Measurements from ENCODE around the gene KDM4F. TPM values are rescaled to one million over a fixed set of nuclear protein-coding genes. Genes with fewer than 3 reads are reported as not detected.

The KDM4F gene
- total RNA-seq, 2 donors from 2014 or later, result not detected

DNA sequence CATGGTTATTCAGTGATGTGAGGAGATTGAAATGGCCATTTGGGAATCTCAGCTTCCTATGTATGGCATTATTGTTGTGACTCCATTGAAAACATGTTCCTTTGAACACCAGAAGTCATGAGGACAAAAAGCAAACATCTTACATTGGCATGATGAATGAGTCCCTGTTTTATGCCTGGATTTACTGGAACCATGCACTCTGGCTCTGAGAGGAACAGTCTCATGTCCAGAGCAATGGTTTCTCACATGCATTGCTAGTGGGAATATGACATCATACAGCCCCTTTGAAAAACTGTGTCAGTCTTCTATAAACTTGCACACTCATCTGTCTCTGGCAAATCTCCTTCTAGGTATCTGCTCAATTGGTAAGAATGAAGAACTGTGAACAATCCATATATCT is 3.4 kb upstream of the KDM4F start:
- H3K4me3 ChIP-seq, result no peak overlapping the region
- H3K4me1 ChIP-seq, result no peaks in the 10 kb centered on the region
- H3K27ac ChIP-seq, result no peak overlapping the region
- no peaks in the 10 kb centered on the region for H3K27me3 ChIP-seq
- H3K9me3 ChIP-seq, result no peaks in the 10 kb centered on the region
- H3K36me3 ChIP-seq (replicated peaks in 1 of 2; ENCODE audit: insufficient read depth in 1 of 2, low read depth in 2 of 2), result no peaks in the 10 kb centered on the region
- DNase-seq (no peak), ATAC-seq (no peak)
- intact Hi-C loops (cut with DNase I), result no loop called here
- TF ChIP-seq, protein P1, sequence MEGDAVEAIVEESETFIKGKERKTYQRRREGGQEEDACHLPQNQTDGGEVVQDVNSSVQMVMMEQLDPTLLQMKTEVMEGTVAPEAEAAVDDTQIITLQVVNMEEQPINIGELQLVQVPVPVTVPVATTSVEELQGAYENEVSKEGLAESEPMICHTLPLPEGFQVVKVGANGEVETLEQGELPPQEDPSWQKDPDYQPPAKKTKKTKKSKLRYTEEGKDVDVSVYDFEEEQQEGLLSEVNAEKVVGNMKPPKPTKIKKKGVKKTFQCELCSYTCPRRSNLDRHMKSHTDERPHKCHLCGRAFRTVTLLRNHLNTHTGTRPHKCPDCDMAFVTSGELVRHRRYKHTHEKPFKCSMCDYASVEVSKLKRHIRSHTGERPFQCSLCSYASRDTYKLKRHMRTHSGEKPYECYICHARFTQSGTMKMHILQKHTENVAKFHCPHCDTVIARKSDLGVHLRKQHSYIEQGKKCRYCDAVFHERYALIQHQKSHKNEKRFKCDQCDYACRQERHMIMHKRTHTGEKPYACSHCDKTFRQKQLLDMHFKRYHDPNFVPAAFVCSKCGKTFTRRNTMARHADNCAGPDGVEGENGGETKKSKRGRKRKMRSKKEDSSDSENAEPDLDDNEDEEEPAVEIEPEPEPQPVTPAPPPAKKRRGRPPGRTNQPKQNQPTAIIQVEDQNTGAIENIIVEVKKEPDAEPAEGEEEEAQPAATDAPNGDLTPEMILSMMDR (IDR thresholded peaks at IDR 0.05), result no peak
- TF ChIP-seq POLR2A (IDR thresholded peaks at IDR 0.05), result no peak

DNA sequence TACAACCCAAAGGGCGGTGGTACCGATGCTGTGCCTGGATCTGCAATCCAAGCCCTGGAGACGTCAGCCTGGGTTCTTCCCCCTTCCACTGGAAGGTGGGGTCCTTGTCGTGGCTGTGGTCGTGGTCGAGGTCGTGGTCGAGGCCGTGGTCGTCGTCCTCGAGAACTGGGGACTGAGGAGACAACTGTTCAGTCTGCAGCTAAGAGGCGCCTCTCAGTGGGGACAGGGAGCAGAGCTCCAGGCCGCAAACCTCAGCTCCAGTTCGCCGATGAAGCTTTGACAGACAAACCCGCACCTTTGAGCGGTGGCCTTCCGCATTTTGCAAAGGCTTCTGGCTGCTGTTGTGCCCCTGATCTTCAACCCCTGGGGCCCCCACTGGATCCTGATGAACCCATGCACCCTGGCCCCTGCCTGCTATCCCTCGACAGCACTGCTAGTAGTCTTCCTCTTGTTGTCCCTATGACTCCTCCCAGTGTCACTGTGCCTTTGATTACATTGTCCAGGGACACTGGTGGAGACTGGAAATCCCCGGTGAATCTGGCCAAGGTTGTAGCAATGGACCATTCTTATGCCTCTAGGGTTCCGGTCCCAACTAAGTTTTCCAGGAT is 1.5 kb downstream of the KDM4F start:
- DNase-seq (no peak), ATAC-seq (no peak)
- Histone ChIP-seq H3K4me3 (no peak overlapping the region), H3K36me3 (replicated peaks in 1 of 2; ENCODE audit: insufficient read depth in 1 of 2, low read depth in 2 of 2) (no peaks in the 10 kb centered on the region), H3K4me1 (no peaks in the 10 kb centered on the region), H3K9me3 (no peaks in the 10 kb centered on the region), H3K27ac (no peak overlapping the region), H3K27me3 (no peaks in the 10 kb centered on the region)
- TF ChIP-seq POLR2A (IDR thresholded peaks at IDR 0.05), result no peak
- TF ChIP-seq, protein P1 (IDR thresholded peaks at IDR 0.05), result no peak
- intact Hi-C loops (cut with DNase I), result loop anchor here (5.0 kb wide), 1 partner anchor 68 kb away; no protein-coding TSS in a partner anchor
- 78 to 97% methylated on average over 6 to 15 of the region's 22 CpGs for WGBS, 2 donors

DNA sequence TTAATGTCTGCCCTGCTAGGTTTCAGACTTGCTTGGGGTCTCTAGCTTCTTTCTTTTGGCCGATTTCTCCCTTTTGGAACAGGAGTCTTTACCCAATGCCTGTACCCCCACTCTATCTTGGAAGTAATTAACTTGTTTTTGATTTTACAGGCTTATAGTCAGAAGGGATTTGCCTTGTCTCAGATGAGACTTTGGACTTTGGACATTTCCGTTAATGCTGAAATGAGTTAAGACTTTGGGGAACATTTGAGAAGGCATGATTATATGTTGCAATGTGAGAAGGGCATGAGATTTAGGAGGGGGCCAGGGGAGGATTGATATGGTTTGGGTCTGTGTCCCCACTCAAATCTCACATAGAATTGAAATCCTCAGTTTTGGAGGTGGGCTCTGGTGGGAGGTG is 5.1 kb downstream of the KDM4F start:
- DNase-seq, result no peak
- Histone ChIP-seq H3K4me3 (no peak overlapping the region), H3K4me1 (no peaks in the 10 kb centered on the region), H3K27ac (no peak overlapping the region), H3K9me3 (no peaks in the 10 kb centered on the region), H3K27me3 (no peaks in the 10 kb centered on the region), H3K36me3 (replicated peaks in 1 of 2; ENCODE audit: insufficient read depth in 1 of 2, low read depth in 2 of 2) (no peaks in the 10 kb centered on the region)
- intact Hi-C loops (cut with DNase I), result loop anchor here (5.0 kb wide), 1 partner anchor 72 kb away; no protein-coding TSS in a partner anchor
- 42 to 52% methylated on average over 2 of the region's 2 CpGs for WGBS, 2 donors
- no peak for TF ChIP-seq POLR2A (IDR thresholded peaks at IDR 0.05)
- TF ChIP-seq, protein P1 (IDR thresholded peaks at IDR 0.05), result no peak
- ATAC-seq, result no peak

DNA sequence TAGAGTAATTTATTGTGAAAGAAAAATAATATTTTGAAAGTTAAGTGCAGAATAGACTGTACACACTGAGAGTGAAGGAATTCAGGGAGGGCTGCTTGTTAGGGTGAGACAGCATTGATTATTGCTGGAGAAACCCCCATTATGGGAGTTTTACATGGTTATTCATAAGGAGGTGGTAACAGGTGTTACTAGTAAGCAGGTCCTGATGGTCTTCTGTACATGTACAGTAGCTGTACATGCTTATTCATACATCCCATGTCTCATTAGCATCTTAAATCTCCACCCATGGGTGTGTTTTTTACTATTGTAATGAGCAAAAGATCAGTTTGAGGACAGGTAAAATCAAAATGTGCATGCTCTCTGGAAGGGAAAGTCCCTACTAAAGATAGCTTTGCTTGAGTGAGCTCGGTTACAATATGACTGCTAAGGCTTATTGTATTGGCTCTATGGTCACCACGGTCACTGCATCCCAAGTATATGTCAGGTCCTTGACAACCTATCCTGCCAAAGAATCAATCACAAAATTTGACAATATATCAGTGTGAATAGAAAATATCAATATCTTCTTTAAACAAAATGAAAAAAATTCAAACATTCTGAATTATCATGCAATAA is 6.2 kb downstream of the KDM4F start:
- Histone ChIP-seq H3K4me3 (no peak overlapping the region), H3K36me3 (replicated peaks in 1 of 2; ENCODE audit: insufficient read depth in 1 of 2, low read depth in 2 of 2) (no peaks in the 10 kb centered on the region), H3K27me3 (no peaks in the 10 kb centered on the region), H3K4me1 (no peaks in the 10 kb centered on the region), H3K27ac (no peak overlapping the region), H3K9me3 (no peaks in the 10 kb centered on the region)
- 43 to 45% methylated on average over 2 of the region's 2 CpGs for WGBS, 2 donors
- DNase-seq (no peak), ATAC-seq (no peak)
- TF ChIP-seq, protein P1 (IDR thresholded peaks at IDR 0.05), result no peak
- TF ChIP-seq POLR2A (IDR thresholded peaks at IDR 0.05), result no peak
- intact Hi-C loops (cut with DNase I), result no loop called here

DNA sequence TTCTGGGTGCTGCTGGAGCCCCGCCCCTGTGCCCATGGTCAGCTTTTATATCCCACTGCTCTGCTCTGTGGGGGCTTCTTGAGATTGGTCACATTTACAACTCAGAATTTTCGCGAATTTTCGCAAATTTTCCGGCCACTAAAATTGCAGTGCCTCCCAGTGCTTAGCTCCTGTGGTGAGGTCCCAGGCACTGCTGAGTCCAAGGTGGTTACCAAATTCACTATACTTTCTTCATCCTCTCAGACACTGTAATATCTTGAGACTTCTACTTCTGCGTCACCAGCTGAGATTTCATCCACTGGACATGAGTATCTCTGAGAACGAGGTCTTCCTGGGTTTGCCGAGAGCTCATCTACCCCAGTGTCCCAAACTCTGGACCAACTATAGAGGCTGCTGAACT is 8.7 kb downstream of the KDM4F start:
- Histone ChIP-seq H3K27me3 (no peaks in the 10 kb centered on the region), H3K4me1 (no peaks in the 10 kb centered on the region), H3K36me3 (replicated peaks in 1 of 2; ENCODE audit: insufficient read depth in 1 of 2, low read depth in 2 of 2) (no peaks in the 10 kb centered on the region), H3K27ac (no peak overlapping the region), H3K9me3 (no peaks in the 10 kb centered on the region), H3K4me3 (no peak overlapping the region)
- TF ChIP-seq POLR2A (IDR thresholded peaks at IDR 0.05), result no peak
- TF ChIP-seq, protein P1 (IDR thresholded peaks at IDR 0.05), result no peak
- intact Hi-C loops (cut with DNase I), result no loop called here
- WGBS, 2 donors, result 93 to 94% methylated on average over 8 of the region's 8 CpGs
- ATAC-seq (no peak), DNase-seq (no peak)

Measured in body of pancreas (tissue), 4 donors.